Activated naive CD8-positive, alpha-beta T cell treated with anti-CD3 and anti-CD28 coated beads, Interleukin-2, amount 50 U/mL, for 16 hours (primary cell): Measurements from ENCODE around the gene MYL12A.
A peak's percentile ranks its signal among the peaks of the same experiment; 100 is the strongest.
"Not testable (repeated sequence)": the region's sequence is repeated elsewhere in the genome, so short reads cannot be mapped to it uniquely, and the experiment has no call there.

Source experiments
- DNase-seq: peaks from one replicate; pipeline ENCODE4 v3.0.0-alpha.2; 2020; ENCODE audit warnings: low read depth, low spot score

The MYL12A gene

GRCh38 chr18:3247240-3248061 lies at the start of gene MYL12A:
MYL12A (plus strand) TSS chr18:3247801; CDS start chr18:3253248, 5,447 bp downstream.
- peak; percentile 86 for DNase-seq

DNA sequence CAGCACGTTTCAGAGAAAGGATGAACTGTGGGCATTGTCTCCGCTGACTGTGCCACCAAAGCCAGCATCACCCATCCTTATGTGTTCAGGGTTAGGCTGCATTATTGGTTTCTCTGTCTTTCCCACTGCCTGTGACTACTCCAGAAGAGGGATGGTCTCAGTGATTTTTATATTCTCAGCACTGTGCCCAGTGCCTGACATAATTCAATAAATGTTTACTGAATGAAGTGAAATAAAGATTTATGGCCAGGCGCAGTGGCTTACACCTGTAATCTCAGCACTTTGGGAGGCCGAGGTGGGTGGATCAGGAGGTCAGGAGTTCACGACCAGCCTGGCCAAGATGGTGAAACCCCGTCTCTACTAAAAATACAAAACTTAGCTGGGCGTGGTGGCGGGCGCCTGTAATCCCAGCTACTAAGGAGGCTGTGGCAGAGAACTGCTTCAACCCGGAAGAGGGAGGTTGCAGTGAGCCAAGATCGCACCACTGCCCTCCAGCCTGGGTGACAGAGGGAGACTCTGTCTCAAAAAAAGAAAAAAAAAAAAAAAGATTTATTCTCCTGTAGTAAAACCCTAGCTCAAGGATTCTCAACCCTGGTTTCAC lies 49.2 kb upstream of the MYL12A start:
- not testable (repeated sequence) for DNase-seq

DNA sequence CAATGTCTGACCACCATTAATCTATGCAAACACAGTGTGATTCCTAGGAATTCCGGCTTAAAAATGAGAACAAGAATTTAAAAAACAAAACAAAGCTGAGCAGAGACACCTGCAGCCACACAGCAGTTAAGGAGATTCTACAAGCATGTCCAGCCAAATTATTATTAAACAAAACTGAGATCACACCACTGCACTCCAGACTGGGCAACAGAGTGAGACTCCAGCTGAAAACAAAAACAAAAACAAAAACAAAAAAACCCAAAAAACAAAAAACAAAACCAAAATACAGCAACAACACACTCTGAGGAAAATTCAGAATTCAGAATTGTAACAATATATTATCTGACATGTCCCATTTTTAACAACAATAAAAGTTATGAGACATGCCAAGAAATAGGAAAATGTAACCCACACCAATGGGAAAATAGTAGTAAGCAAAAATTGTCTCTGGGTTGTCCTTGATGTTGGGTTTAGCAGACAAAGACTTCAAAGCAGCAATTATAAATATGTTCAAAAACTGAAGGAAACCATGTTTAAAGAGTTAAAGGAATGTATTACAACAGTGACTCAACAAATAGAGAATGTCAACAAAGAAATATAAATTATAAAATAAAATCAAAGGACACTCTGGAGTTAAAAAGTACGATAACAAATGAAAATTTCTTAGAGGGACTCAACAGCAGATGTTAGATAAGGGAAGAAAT lies 47.5 kb upstream of the MYL12A start:
- DNase-seq: no peak

DNA sequence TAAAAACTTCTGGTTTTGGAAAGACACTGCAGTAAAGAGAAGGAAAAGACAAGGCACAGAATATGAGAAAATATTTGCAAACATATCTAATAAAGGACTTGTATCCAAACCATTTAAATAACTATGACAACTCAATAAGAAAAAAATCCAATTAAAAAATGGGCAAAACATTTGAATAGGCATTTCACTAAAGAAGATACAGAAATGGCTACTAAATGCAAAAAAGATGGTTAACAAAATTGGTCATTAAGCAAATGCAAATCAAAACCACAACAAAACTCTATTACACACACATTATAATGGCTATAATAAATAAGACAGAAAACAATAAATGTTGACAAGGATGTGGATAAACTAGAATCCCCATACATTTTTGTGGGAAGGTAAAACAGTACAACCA lies 42.4 kb upstream of the MYL12A start:
- no peak for DNase-seq

DNA sequence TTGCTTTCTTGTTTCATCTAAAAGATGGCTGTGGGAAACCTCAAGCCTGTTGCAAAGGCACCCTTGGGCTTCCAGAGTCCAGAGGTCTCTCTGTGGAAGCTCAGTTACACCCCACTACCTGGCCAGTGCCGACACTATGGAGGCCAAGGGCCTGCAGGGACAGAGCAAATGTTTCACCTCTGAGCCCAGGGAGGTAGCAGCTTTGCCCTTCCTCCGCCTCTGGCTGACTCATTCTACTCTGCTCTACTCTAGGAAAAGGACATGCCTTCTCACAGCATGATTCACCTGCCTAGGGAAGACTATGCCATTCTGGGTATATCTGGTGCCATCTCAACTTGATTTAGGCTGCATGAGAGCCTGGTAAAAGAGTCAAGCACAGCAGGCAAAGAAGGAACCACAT lies 40.0 kb upstream of the MYL12A start:
- no peak for DNase-seq

GRCh38 chr18:3209859-3210569 lies 37.6 kb upstream of the MYL12A start:
- no peak for DNase-seq

DNA sequence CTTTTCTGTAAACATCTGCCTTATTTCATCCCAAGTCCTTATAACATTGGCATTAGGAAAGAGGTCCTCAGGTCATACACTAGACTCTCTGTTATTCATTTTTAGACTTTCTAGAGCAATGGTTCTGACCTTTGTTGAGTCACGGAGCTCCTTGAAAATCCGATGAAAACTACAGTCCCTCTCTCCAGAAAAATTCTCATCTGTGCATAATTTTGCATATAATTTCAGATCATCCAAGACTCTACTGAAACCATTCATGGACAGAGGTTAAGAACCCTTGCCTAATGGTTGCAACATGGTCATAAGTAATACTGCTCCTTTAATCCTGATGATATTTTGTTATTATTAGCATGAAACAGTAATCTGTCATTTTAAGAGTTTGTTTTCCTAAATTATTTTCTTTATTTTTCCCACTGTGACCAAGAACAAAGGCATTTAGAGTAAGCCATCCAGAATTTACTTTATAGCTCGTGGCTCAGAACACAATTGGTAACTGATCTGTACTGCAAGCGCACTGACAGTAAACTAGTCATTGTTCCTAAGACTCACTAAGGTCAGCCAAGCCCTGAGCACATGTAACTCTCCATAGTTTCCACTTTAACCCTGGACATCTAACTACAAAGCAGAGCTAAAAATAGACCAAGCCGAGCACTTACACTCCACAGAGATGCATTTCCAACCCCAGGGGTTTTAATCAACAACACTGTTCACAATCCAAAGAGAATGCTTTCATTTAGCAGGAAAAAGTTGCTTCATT lies 36.2 kb upstream of the MYL12A start:
- DNase-seq: no peak

- no peak for DNase-seq
Observed at GRCh38 chr18:3212657-3213056, 34.9 kb upstream of the MYL12A start.

GRCh38 chr18:3213300-3214059 lies 34.1 kb upstream of the MYL12A start:
- DNase-seq: no peak

DNA sequence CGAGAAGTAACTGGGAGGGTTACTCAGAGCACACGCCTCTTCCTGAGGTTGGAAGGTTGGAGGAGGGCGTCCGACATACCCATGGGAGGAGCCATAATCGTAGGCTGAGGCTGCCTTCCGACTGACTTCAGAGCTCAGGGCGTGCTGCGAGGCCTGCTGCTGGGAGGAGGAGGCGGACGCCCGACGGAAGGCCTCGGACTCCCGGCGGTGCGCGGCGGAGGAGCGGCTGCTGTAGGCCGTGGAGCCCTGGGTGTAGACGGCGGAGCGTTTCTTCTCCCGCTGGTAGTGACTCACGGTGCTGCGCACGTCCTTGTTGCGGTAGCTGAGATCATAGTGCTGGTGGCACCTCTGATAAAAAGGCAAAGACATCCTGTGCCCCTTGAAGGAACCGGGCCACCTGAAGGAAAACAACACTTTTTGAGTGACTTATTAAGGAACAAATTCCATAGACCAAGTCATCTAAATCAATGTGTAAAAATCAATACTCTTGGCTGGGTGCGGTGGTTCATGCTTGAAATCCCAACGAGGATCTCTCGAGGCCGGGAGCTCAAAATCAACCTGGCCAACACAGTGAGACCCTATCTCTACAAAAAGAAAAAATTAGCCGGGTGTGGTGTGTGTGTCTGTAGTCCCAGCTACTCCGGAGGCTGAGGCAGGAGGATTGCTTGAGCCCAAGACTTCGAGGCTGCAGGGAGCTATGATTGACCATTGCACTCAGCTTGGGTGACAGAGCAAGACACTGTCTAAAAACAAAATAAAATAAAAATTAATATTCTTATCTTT lies 32.6 kb upstream of the MYL12A start:
- DNase-seq: no peak

GRCh38 chr18:3216987-3217386 lies 30.6 kb upstream of the MYL12A start:
- DNase-seq: no peak

- DNase-seq: no peak
Observed at GRCh38 chr18:3217948-3218647, 29.5 kb upstream of the MYL12A start.

- no peak for DNase-seq
Observed at GRCh38 chr18:3218819-3219218, 28.8 kb upstream of the MYL12A start.

- DNase-seq: no peak
Observed at GRCh38 chr18:3219241-3219630, 28.4 kb upstream of the MYL12A start.

- DNase-seq: no peak
Observed at GRCh38 chr18:3219631-3220335, 27.8 kb upstream of the MYL12A start, which contains the start of gene MYOM1. MYOM1 (minus strand) TSS chr18:3219968; CDS start chr18:3215223, 4,745 bp downstream.

DNA sequence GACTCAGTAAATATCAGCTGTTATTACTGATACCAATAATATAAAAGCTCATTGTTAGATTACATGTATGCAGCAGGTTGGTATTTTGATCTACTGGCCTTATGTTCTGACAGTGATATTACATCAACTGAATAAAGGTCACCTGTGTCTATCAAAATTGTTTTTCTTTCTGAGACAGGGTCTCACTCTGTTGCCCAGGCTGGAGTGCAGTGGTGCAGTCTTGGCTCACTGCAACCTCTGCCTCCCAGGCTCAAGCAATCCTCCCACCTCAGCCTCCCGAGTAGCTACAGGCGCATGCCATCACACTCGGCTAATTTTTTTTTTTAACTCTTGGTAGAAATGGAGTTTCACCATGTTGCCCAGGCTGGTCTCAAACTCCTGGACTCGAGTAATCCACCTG lies 26.7 kb upstream of the MYL12A start:
- DNase-seq: not testable (repeated sequence)

- no peak for DNase-seq
Observed at GRCh38 chr18:3221496-3221895, 26.1 kb upstream of the MYL12A start.

GRCh38 chr18:3223356-3223755 lies 24.2 kb upstream of the MYL12A start:
- DNase-seq: no peak
